Progenitor cell of endocrine pancreas (in vitro differentiated cells): ENCODE measurements around the gene DMAC2. TPM values are rescaled to one million over a fixed set of nuclear protein-coding genes. Genes with fewer than 3 reads are reported as not detected.
A peak's percentile ranks its signal among the peaks of the same experiment; 100 is the strongest.

Experiments
- DNase-seq: peaks from one replicate; pipeline ENCODE4 v3.0.0; 2021; ENCODE audit warnings: low spot score; ENCODE audit not compliant: unreplicated experiment
- H3K27ac Mint-ChIP-seq: 2 replicates; pipeline ENCODE4 v1.8.0; 2021; ENCODE audit warnings: mild to moderate bottlenecking, moderate library complexity, mixed read lengths
- H3K27me3 Mint-ChIP-seq: 2 replicates; pipeline ENCODE4 v1.8.0; 2021; ENCODE audit warnings: mixed read lengths
- H3K36me3 Mint-ChIP-seq: 2 replicates; pipeline ENCODE4 v1.8.0; 2022; ENCODE audit warnings: mixed read lengths; ENCODE audit not compliant: insufficient read depth
- H3K4me1 Mint-ChIP-seq: 2 replicates; pipeline ENCODE4 v1.8.0; 2021; ENCODE audit warnings: low read depth, mixed read lengths
- H3K4me3 Mint-ChIP-seq: 2 replicates; pipeline ENCODE4 v1.8.0; 2021; ENCODE audit warnings: low read depth, mild to moderate bottlenecking, moderate library complexity, mixed read lengths
- H3K9me3 Mint-ChIP-seq: 2 replicates; pipeline ENCODE4 v1.8.0; 2021; ENCODE audit warnings: low read depth, mixed read lengths
- total RNA-seq: library from RNA; stranded (reverse); gene quantifications from 2 replicates; pipeline ENCODE4 v1.2.1, GENCODE V29; 2021
- TF ChIP-seq, protein P1 (sequence below): fragments of 200-600 bp; sonication (generic); IDR thresholded peaks from one replicate; pipeline ENCODE4 v1.5.0; 2021; ENCODE audit warnings: antibody characterized with exemption, mild to moderate bottlenecking; ENCODE audit not compliant: unreplicated experiment

The DMAC2 gene
- total RNA-seq, 1 donor from 2014 or later = 54.1 TPM

- Mint-ChIP-seq H3K36me3 (peaks cover 5% of the 10 kb centered on the region), H3K27me3 (no peaks in the 10 kb centered on the region), H3K4me3 (no peak overlapping the region), H3K4me1 (peaks cover 12% of the 10 kb centered on the region), H3K9me3 (no peaks in the 10 kb centered on the region), H3K27ac (no peak overlapping the region)
- TF ChIP-seq, protein P1, sequence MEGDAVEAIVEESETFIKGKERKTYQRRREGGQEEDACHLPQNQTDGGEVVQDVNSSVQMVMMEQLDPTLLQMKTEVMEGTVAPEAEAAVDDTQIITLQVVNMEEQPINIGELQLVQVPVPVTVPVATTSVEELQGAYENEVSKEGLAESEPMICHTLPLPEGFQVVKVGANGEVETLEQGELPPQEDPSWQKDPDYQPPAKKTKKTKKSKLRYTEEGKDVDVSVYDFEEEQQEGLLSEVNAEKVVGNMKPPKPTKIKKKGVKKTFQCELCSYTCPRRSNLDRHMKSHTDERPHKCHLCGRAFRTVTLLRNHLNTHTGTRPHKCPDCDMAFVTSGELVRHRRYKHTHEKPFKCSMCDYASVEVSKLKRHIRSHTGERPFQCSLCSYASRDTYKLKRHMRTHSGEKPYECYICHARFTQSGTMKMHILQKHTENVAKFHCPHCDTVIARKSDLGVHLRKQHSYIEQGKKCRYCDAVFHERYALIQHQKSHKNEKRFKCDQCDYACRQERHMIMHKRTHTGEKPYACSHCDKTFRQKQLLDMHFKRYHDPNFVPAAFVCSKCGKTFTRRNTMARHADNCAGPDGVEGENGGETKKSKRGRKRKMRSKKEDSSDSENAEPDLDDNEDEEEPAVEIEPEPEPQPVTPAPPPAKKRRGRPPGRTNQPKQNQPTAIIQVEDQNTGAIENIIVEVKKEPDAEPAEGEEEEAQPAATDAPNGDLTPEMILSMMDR = no peak
- no peak for DNase-seq
Observed at GRCh38 chr19:41408256-41408655, 31.5 kb downstream of the DMAC2 start.

GRCh38 chr19:41407271-41407670 is 32.4 kb downstream of the DMAC2 start:
- H3K9me3 Mint-ChIP-seq = no peaks in the 10 kb centered on the region
- H3K27me3 Mint-ChIP-seq = no peaks in the 10 kb centered on the region
- peak overlapping the region; percentile 81 for H3K27ac Mint-ChIP-seq
- peaks cover 5% of the 10 kb centered on the region for H3K36me3 Mint-ChIP-seq
- no peak for DNase-seq
- no peak overlapping the region for H3K4me3 Mint-ChIP-seq
- TF ChIP-seq, protein P1 = no peak
- peaks cover 12% of the 10 kb centered on the region for H3K4me1 Mint-ChIP-seq

DNA sequence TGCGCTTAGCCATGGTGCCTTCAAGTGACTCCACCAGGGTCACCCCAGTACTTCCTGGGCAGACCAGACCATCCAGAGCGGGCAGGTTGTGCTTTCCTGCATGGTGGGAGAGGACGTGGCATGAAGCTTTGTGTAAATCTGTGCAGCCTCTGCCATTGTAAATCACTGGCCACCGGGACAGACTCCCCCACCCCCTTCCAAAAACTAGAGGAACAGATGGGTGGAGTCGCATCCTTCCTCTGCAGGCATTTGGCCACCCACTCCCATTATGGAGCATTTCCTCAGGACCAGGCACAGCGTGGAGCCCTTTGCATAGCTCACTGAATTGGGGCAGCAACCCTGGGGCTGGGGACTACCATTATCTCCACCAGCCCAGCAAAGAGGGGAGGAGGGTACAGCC is 33.9 kb downstream of the DMAC2 start:
- TF ChIP-seq, protein P1 = no peak
- Mint-ChIP-seq H3K36me3 (peaks cover 2% of the 10 kb centered on the region), H3K27ac (no peak overlapping the region), H3K4me3 (no peak overlapping the region), H3K4me1 (peaks cover 12% of the 10 kb centered on the region), H3K27me3 (no peaks in the 10 kb centered on the region), H3K9me3 (no peaks in the 10 kb centered on the region)
- DNase-seq = no peak

GRCh38 chr19:41403181-41403970 is 36.3 kb downstream of the DMAC2 start:
- no peaks in the 10 kb centered on the region for H3K36me3 Mint-ChIP-seq
- H3K27me3 Mint-ChIP-seq = no peaks in the 10 kb centered on the region
- TF ChIP-seq, protein P1 = no peak
- H3K4me1 Mint-ChIP-seq = peaks cover 9% of the 10 kb centered on the region
- H3K9me3 Mint-ChIP-seq = no peaks in the 10 kb centered on the region
- no peak overlapping the region for H3K27ac Mint-ChIP-seq
- no peak overlapping the region for H3K4me3 Mint-ChIP-seq
- no peak for DNase-seq

GRCh38 chr19:41402010-41402409 is 37.7 kb downstream of the DMAC2 start:
- H3K27me3 Mint-ChIP-seq = no peaks in the 10 kb centered on the region
- no peak for DNase-seq
- no peaks in the 10 kb centered on the region for H3K36me3 Mint-ChIP-seq
- TF ChIP-seq, protein P1 = no peak
- H3K27ac Mint-ChIP-seq = no peak overlapping the region
- H3K9me3 Mint-ChIP-seq = no peaks in the 10 kb centered on the region
- no peak overlapping the region for H3K4me3 Mint-ChIP-seq
- H3K4me1 Mint-ChIP-seq = peaks cover 16% of the 10 kb centered on the region
